Activated naive CD8-positive, alpha-beta T cell (primary cell): ENCODE data around the gene FAM200C.

Experiments used
- H3K27ac Mint-ChIP-seq: one replicate; pipeline ENCODE4 v1.8.0; 2021; ENCODE audit warnings: mixed read lengths
- H3K27me3 Mint-ChIP-seq: one replicate; pipeline ENCODE4 v1.8.0; 2021; ENCODE audit warnings: mixed read lengths
- H3K36me3 Mint-ChIP-seq: one replicate; pipeline ENCODE4 v1.8.0; 2021; ENCODE audit warnings: mixed read lengths
- H3K4me1 Mint-ChIP-seq: one replicate; pipeline ENCODE4 v1.8.0; 2021; ENCODE audit warnings: low read depth, mixed read lengths
- H3K4me3 Mint-ChIP-seq: one replicate; pipeline ENCODE4 v1.8.0; 2021; ENCODE audit warnings: mild to moderate bottlenecking, mixed read lengths
- H3K9me3 Mint-ChIP-seq: one replicate; pipeline ENCODE4 v1.8.0; 2021; ENCODE audit warnings: low read depth, mixed read lengths

FAM200C gene

GRCh38 chr5:160385496-160385895 lies 14.4 kb downstream of the FAM200C start:
- H3K9me3 Mint-ChIP-seq, result peaks cover 13% of the 10 kb centered on the region
- peaks cover 5% of the 10 kb centered on the region for H3K36me3 Mint-ChIP-seq
- no peaks in the 10 kb centered on the region for H3K4me1 Mint-ChIP-seq

GRCh38 chr5:160384681-160385080 lies 15.2 kb downstream of the FAM200C start:
- Mint-ChIP-seq H3K4me1 (no peaks in the 10 kb centered on the region), H3K9me3 (peaks cover 13% of the 10 kb centered on the region), H3K4me3 (no peak overlapping the region), H3K27me3 (peaks cover 2% of the 10 kb centered on the region), H3K27ac (no peak overlapping the region), H3K36me3 (peaks cover 5% of the 10 kb centered on the region)

More at GRCh38 chr5:160385496-160385895, 14.4 kb downstream of the FAM200C start:
- Mint-ChIP-seq H3K27me3 (peaks cover 2% of the 10 kb centered on the region), H3K4me3 (no peak overlapping the region), H3K27ac (no peak overlapping the region)

- peaks cover 6% of the 10 kb centered on the region for H3K27me3 Mint-ChIP-seq
- H3K36me3 Mint-ChIP-seq, result peaks cover 2% of the 10 kb centered on the region
- H3K4me3 Mint-ChIP-seq, result no peak overlapping the region
- H3K9me3 Mint-ChIP-seq, result peaks cover 10% of the 10 kb centered on the region
- no peak overlapping the region for H3K27ac Mint-ChIP-seq
- H3K4me1 Mint-ChIP-seq, result no peaks in the 10 kb centered on the region
These were observed 17.5 kb downstream of the FAM200C start for GRCh38 chr5:160382346-160382745.

GRCh38 chr5:160380041-160380440 lies 19.8 kb downstream of the FAM200C start:
- H3K9me3 Mint-ChIP-seq, result no peaks in the 10 kb centered on the region
- no peak overlapping the region for H3K27ac Mint-ChIP-seq
- H3K4me3 Mint-ChIP-seq, result no peak overlapping the region
- H3K4me1 Mint-ChIP-seq, result no peaks in the 10 kb centered on the region
- no peaks in the 10 kb centered on the region for H3K36me3 Mint-ChIP-seq
- peaks cover 14% of the 10 kb centered on the region for H3K27me3 Mint-ChIP-seq

GRCh38 chr5:160379511-160379910 lies 20.3 kb downstream of the FAM200C start:
- no peaks in the 10 kb centered on the region for H3K4me1 Mint-ChIP-seq
- H3K27ac Mint-ChIP-seq, result peak overlapping the region; percentile 1
- H3K27me3 Mint-ChIP-seq, result peaks cover 14% of the 10 kb centered on the region
- H3K4me3 Mint-ChIP-seq, result no peak overlapping the region
- H3K9me3 Mint-ChIP-seq, result no peaks in the 10 kb centered on the region
- no peaks in the 10 kb centered on the region for H3K36me3 Mint-ChIP-seq

GRCh38 chr5:160378330-160378729 lies 21.5 kb downstream of the FAM200C start:
- no peaks in the 10 kb centered on the region for H3K4me1 Mint-ChIP-seq
- no peak overlapping the region for H3K27ac Mint-ChIP-seq
- H3K9me3 Mint-ChIP-seq, result no peaks in the 10 kb centered on the region
- no peaks in the 10 kb centered on the region for H3K36me3 Mint-ChIP-seq
- peaks cover 14% of the 10 kb centered on the region for H3K27me3 Mint-ChIP-seq
- H3K4me3 Mint-ChIP-seq, result no peak overlapping the region

GRCh38 chr5:160377651-160378050 lies 22.2 kb downstream of the FAM200C start:
- Mint-ChIP-seq H3K36me3 (no peaks in the 10 kb centered on the region), H3K27me3 (peaks cover 14% of the 10 kb centered on the region), H3K4me1 (no peaks in the 10 kb centered on the region), H3K27ac (no peak overlapping the region), H3K4me3 (no peak overlapping the region), H3K9me3 (no peaks in the 10 kb centered on the region)

- Mint-ChIP-seq H3K27ac (no peak overlapping the region), H3K9me3 (no peaks in the 10 kb centered on the region), H3K4me3 (no peak overlapping the region), H3K36me3 (no peaks in the 10 kb centered on the region), H3K4me1 (no peaks in the 10 kb centered on the region), H3K27me3 (peaks cover 16% of the 10 kb centered on the region)
These were observed 23.4 kb downstream of the FAM200C start for GRCh38 chr5:160376416-160376815.

GRCh38 chr5:160375701-160376100 lies 24.2 kb downstream of the FAM200C start:
- H3K36me3 Mint-ChIP-seq, result no peaks in the 10 kb centered on the region
- H3K27me3 Mint-ChIP-seq, result peaks cover 23% of the 10 kb centered on the region
- H3K4me3 Mint-ChIP-seq, result no peak overlapping the region
- H3K9me3 Mint-ChIP-seq, result no peaks in the 10 kb centered on the region
- H3K27ac Mint-ChIP-seq, result no peak overlapping the region
- peaks cover 4% of the 10 kb centered on the region for H3K4me1 Mint-ChIP-seq

GRCh38 chr5:160375166-160375565 lies 24.7 kb downstream of the FAM200C start:
- H3K27ac Mint-ChIP-seq, result no peak overlapping the region
- peaks cover 25% of the 10 kb centered on the region for H3K27me3 Mint-ChIP-seq
- no peak overlapping the region for H3K4me3 Mint-ChIP-seq
- H3K36me3 Mint-ChIP-seq, result no peaks in the 10 kb centered on the region
- peaks cover 6% of the 10 kb centered on the region for H3K4me1 Mint-ChIP-seq
- no peaks in the 10 kb centered on the region for H3K9me3 Mint-ChIP-seq

- H3K27ac Mint-ChIP-seq, result no peak overlapping the region
- peaks cover 19% of the 10 kb centered on the region for H3K4me1 Mint-ChIP-seq
- no peaks in the 10 kb centered on the region for H3K9me3 Mint-ChIP-seq
- peak overlapping the region; percentile 67 for H3K4me3 Mint-ChIP-seq
- no peaks in the 10 kb centered on the region for H3K36me3 Mint-ChIP-seq
- H3K27me3 Mint-ChIP-seq, result peaks cover 46% of the 10 kb centered on the region
These were observed 28.6 kb downstream of the FAM200C start for GRCh38 chr5:160371294-160371693.

- Mint-ChIP-seq H3K9me3 (no peaks in the 10 kb centered on the region), H3K36me3 (no peaks in the 10 kb centered on the region), H3K4me3 (peak overlapping the region; percentile 67), H3K27me3 (peaks cover 48% of the 10 kb centered on the region), H3K27ac (no peak overlapping the region), H3K4me1 (peaks cover 19% of the 10 kb centered on the region)
These were observed 29.2 kb downstream of the FAM200C start for GRCh38 chr5:160370713-160371034.

GRCh38 chr5:160369990-160370712 lies 29.7 kb downstream of the FAM200C start, which contains the start of gene C1QTNF2:
TSS of gene C1QTNF2 (minus strand) at chr5:160370626. CDS start at chr5:160355011, 15,615 bp downstream.
- Mint-ChIP-seq H3K4me1 (peaks cover 19% of the 10 kb centered on the region), H3K9me3 (no peaks in the 10 kb centered on the region), H3K27me3 (peaks cover 46% of the 10 kb centered on the region), H3K36me3 (no peaks in the 10 kb centered on the region), H3K4me3 (peak within 1 kb of the TSS; percentile 67), H3K27ac (no peak within 1 kb of the TSS)

GRCh38 chr5:160367885-160368284 lies 32.0 kb downstream of the FAM200C start:
- no peaks in the 10 kb centered on the region for H3K36me3 Mint-ChIP-seq
- no peaks in the 10 kb centered on the region for H3K9me3 Mint-ChIP-seq
- peaks cover 19% of the 10 kb centered on the region for H3K4me1 Mint-ChIP-seq
- no peak overlapping the region for H3K27ac Mint-ChIP-seq
- peaks cover 51% of the 10 kb centered on the region for H3K27me3 Mint-ChIP-seq
- no peak overlapping the region for H3K4me3 Mint-ChIP-seq

- H3K9me3 Mint-ChIP-seq, result no peaks in the 10 kb centered on the region
- H3K4me3 Mint-ChIP-seq, result no peak overlapping the region
- H3K27ac Mint-ChIP-seq, result no peak overlapping the region
- H3K36me3 Mint-ChIP-seq, result no peaks in the 10 kb centered on the region
- H3K27me3 Mint-ChIP-seq, result peaks cover 49% of the 10 kb centered on the region
- H3K4me1 Mint-ChIP-seq, result peaks cover 19% of the 10 kb centered on the region
These were observed 32.6 kb downstream of the FAM200C start for GRCh38 chr5:160367261-160367660.

- no peaks in the 10 kb centered on the region for H3K9me3 Mint-ChIP-seq
- no peak overlapping the region for H3K27ac Mint-ChIP-seq
- peaks cover 19% of the 10 kb centered on the region for H3K4me1 Mint-ChIP-seq
- no peaks in the 10 kb centered on the region for H3K36me3 Mint-ChIP-seq
- H3K27me3 Mint-ChIP-seq, result peaks cover 46% of the 10 kb centered on the region
- H3K4me3 Mint-ChIP-seq, result no peak overlapping the region
These were observed 33.6 kb downstream of the FAM200C start for GRCh38 chr5:160366230-160366629.
